PFSK-1 (cell line): ENCODE data around the gene MYO1D.

ENCODE experiments used
- FOXP2 ChIP-seq: optimal IDR thresholded peaks from 2 replicates; pipeline ENCODE3; 2011; ENCODE audit warnings: borderline replicate concordance, control low read depth, inconsistent platforms; ENCODE audit not compliant: insufficient read depth; ENCODE audit errors: extremely low read length, extremely low read depth
- POLR2AphosphoS5 ChIP-seq: IDR thresholded peaks from 2 replicates; pipeline ENCODE4 v1.6.1; 2012; ENCODE audit warnings: low read depth, mild to moderate bottlenecking, control low read depth, low read length, moderate library complexity
- SIN3A ChIP-seq: IDR thresholded peaks from 2 replicates; pipeline ENCODE4 v1.6.1; 2012; ENCODE audit warnings: mild to moderate bottlenecking, low read length, moderate library complexity, borderline replicate concordance; ENCODE audit not compliant: insufficient read depth
- TAF1 ChIP-seq: IDR thresholded peaks from 2 replicates; pipeline ENCODE4 v1.6.1; 2012; ENCODE audit warnings: low read length, control low read depth, borderline replicate concordance; ENCODE audit not compliant: insufficient read depth
- TF ChIP-seq, protein P1 (sequence below), 2 experiments: IDR thresholded peaks; 2 replicates each; pipeline versions ENCODE4 v1.6.1 to v1.8.0; 2011 to 2012; ENCODE audit warnings: low read depth in 2 of 2, low read length in 2 of 2, control low read depth in 1 of 2, inconsistent platforms in 1 of 2, mild to moderate bottlenecking in 1 of 2, moderate library complexity in 1 of 2; ENCODE audit not compliant: insufficient read depth in 1 of 2

DNA sequence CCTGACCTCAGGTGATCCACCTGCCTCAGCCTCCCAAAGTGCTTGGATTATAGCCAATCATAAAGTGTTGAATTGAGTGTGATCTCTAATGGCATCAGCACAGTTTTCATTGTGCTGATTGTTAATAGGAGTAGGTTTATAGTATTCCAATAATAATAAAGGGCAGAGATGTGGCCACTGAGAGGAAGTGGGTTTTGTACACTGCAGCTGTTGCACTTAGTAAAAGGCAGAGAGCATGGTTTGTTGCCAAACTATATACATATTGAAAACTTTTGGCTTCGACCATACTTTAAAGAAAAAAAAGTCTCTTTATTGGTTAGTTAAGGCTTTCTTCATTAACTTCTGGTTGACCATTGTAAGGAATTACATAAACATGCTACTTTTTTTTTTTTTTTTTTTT lies 204.2 kb downstream of the MYO1D start:
- TF ChIP-seq, protein P1, sequence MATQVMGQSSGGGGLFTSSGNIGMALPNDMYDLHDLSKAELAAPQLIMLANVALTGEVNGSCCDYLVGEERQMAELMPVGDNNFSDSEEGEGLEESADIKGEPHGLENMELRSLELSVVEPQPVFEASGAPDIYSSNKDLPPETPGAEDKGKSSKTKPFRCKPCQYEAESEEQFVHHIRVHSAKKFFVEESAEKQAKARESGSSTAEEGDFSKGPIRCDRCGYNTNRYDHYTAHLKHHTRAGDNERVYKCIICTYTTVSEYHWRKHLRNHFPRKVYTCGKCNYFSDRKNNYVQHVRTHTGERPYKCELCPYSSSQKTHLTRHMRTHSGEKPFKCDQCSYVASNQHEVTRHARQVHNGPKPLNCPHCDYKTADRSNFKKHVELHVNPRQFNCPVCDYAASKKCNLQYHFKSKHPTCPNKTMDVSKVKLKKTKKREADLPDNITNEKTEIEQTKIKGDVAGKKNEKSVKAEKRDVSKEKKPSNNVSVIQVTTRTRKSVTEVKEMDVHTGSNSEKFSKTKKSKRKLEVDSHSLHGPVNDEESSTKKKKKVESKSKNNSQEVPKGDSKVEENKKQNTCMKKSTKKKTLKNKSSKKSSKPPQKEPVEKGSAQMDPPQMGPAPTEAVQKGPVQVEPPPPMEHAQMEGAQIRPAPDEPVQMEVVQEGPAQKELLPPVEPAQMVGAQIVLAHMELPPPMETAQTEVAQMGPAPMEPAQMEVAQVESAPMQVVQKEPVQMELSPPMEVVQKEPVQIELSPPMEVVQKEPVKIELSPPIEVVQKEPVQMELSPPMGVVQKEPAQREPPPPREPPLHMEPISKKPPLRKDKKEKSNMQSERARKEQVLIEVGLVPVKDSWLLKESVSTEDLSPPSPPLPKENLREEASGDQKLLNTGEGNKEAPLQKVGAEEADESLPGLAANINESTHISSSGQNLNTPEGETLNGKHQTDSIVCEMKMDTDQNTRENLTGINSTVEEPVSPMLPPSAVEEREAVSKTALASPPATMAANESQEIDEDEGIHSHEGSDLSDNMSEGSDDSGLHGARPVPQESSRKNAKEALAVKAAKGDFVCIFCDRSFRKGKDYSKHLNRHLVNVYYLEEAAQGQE (IDR thresholded peaks at IDR 0.05; ENCODE audit: insufficient read depth in 1 of 2, low read depth in 2 of 2, low read length in 2 of 2) = no peak
- TF ChIP-seq SIN3A = no peak
- TF ChIP-seq POLR2AphosphoS5 = no peak
- TF ChIP-seq FOXP2 = no peak
- TF ChIP-seq TAF1 = no peak
